ENCODE data around the gene DIRAS2. TPM values are rescaled to one million over a fixed set of nuclear protein-coding genes. Genes with fewer than 3 reads are reported as not detected.

Gene DIRAS2
- total RNA-seq, 1 experiment from 2014 or later: not detected

- ChIA-PET CTCF (interaction anchor here (0.6 kb wide), 1 partner anchor 33 kb away, joined by 3 read pairs; no protein-coding TSS in a partner anchor), POLR2A (interaction anchor here (0.8 kb wide), 1 partner anchor 432 kb away, joined by 4 read pairs; no protein-coding TSS in a partner anchor)
- Mint-ChIP-seq H3K4me3 (ENCODE audit: unreplicated experiment) (no peak overlapping the region), H3K9me3 (ENCODE audit: unreplicated experiment) (no peaks in the 10 kb centered on the region), H3K27ac (ENCODE audit: low read depth, unreplicated experiment) (no peak overlapping the region), H3K27me3 (ENCODE audit: insufficient read depth, unreplicated experiment) (peaks cover 95% of the 10 kb centered on the region), H3K36me3 (ENCODE audit: insufficient read depth, unreplicated experiment) (no peaks in the 10 kb centered on the region), H3K4me1 (ENCODE audit: insufficient read depth, unreplicated experiment) (no peaks in the 10 kb centered on the region)
- TF ChIP-seq, protein P1, sequence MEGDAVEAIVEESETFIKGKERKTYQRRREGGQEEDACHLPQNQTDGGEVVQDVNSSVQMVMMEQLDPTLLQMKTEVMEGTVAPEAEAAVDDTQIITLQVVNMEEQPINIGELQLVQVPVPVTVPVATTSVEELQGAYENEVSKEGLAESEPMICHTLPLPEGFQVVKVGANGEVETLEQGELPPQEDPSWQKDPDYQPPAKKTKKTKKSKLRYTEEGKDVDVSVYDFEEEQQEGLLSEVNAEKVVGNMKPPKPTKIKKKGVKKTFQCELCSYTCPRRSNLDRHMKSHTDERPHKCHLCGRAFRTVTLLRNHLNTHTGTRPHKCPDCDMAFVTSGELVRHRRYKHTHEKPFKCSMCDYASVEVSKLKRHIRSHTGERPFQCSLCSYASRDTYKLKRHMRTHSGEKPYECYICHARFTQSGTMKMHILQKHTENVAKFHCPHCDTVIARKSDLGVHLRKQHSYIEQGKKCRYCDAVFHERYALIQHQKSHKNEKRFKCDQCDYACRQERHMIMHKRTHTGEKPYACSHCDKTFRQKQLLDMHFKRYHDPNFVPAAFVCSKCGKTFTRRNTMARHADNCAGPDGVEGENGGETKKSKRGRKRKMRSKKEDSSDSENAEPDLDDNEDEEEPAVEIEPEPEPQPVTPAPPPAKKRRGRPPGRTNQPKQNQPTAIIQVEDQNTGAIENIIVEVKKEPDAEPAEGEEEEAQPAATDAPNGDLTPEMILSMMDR (IDR thresholded peaks at IDR 0.05; ENCODE audit: unreplicated experiment): no peak
- DNase-seq (ENCODE audit: unreplicated experiment): no peak
- intact Hi-C loops (cut with micrococcal nuclease): no loop called here
- no TSS peak for BruUV-seq (replicated peaks)
These were observed 34.7 kb downstream of the DIRAS2 start for GRCh38 chr9:90607701-90608516.

DNA sequence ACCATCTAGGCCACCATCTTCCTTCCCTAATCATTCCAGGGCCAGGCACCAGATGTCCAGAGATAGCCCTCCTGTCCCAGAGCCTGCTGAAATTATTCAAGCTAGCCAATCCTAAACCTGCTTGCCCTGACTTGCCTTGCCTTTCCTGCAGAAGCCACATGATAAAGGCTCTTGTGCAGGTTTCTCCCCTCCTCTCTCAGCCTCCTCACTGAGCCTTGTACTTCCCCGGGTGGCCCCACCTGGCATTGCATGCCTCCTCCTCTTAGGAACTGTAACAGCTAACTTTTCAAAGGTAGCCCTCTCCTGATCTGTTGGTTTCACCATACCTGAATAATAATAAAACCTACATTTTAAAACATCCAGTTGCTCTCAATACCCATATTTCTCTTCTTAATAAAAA lies 42.6 kb downstream of the DIRAS2 start:
- Mint-ChIP-seq H3K36me3 (ENCODE audit: insufficient read depth, unreplicated experiment) (no peaks in the 10 kb centered on the region), H3K27ac (ENCODE audit: low read depth, unreplicated experiment) (no peak overlapping the region), H3K4me1 (ENCODE audit: insufficient read depth, unreplicated experiment) (no peaks in the 10 kb centered on the region), H3K27me3 (ENCODE audit: insufficient read depth, unreplicated experiment) (peaks cover 77% of the 10 kb centered on the region), H3K4me3 (ENCODE audit: unreplicated experiment) (no peak overlapping the region), H3K9me3 (ENCODE audit: unreplicated experiment) (no peaks in the 10 kb centered on the region)
- ChIA-PET CTCF (interaction anchor here (0.7 kb wide), 1 partner anchor 13 kb away, joined by 3 read pairs; no protein-coding TSS in a partner anchor), POLR2A (no interaction called here)
- TF ChIP-seq, protein P1 (IDR thresholded peaks at IDR 0.05; ENCODE audit: unreplicated experiment): no peak
- intact Hi-C loops (cut with micrococcal nuclease): no loop called here
- BruUV-seq (replicated peaks): no TSS peak
- DNase-seq (ENCODE audit: unreplicated experiment): peak; percentile 4

DNA sequence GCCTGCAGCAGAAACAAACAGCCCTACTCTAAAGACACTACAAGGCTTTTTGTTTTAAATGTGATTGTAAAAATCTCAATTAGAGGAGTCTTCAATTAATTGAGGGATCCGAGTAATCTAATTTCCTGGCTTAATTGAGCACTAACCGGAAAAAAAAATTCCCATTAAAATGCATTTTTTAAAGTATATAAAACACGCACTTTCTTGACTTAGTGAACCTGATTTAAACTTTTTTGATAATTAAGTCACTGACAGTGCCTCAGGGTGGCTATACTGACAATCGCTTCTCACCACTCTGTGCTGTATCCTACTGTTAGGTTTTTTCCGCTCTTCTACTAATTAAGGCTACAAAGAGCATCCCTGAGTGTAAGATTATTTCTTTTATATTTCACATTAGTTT lies 44.4 kb downstream of the DIRAS2 start:
- CTCF ChIA-PET: interaction anchor here (0.8 kb wide), 1 partner anchor 42 kb away, joined by 3 read pairs; no protein-coding TSS in a partner anchor

DNA sequence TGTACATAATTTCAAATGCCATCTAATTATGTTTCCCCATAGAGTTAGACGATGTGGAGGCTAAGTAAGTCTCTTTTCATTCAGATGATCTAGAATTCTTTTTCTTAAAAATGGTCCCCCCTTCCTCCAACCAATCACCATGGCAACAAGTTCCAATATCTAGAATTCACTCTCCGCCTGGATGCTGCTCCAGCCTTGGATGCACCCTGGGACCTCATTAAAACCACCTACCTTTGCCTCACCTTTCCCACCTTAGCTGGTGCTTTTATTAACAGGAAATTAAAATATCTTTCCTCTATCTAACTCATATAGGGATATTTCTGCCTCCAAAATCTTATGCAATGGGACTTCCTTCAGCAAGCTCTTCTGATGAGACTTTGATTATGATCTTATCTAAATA lies 49.0 kb downstream of the DIRAS2 start:
- ChIA-PET CTCF (no interaction called here), POLR2A (no interaction called here)
- Mint-ChIP-seq H3K27me3 (ENCODE audit: insufficient read depth, unreplicated experiment) (peaks cover 92% of the 10 kb centered on the region), H3K4me3 (ENCODE audit: unreplicated experiment) (no peak overlapping the region), H3K36me3 (ENCODE audit: insufficient read depth, unreplicated experiment) (no peaks in the 10 kb centered on the region), H3K4me1 (ENCODE audit: insufficient read depth, unreplicated experiment) (no peaks in the 10 kb centered on the region), H3K9me3 (ENCODE audit: unreplicated experiment) (no peaks in the 10 kb centered on the region), H3K27ac (ENCODE audit: low read depth, unreplicated experiment) (no peak overlapping the region)
- no TSS peak for BruUV-seq (replicated peaks)
- TF ChIP-seq, protein P1 (IDR thresholded peaks at IDR 0.05; ENCODE audit: unreplicated experiment): no peak
- no peak for DNase-seq (ENCODE audit: unreplicated experiment)
- intact Hi-C loops (cut with micrococcal nuclease): no loop called here

More for the DNA sequence above, 44.4 kb downstream of the DIRAS2 start:
- no TSS peak for BruUV-seq (replicated peaks)
- Mint-ChIP-seq H3K27ac (ENCODE audit: low read depth, unreplicated experiment) (no peak overlapping the region), H3K4me1 (ENCODE audit: insufficient read depth, unreplicated experiment) (no peaks in the 10 kb centered on the region), H3K27me3 (ENCODE audit: insufficient read depth, unreplicated experiment) (peaks cover 78% of the 10 kb centered on the region), H3K4me3 (ENCODE audit: unreplicated experiment) (no peak overlapping the region), H3K36me3 (ENCODE audit: insufficient read depth, unreplicated experiment) (no peaks in the 10 kb centered on the region), H3K9me3 (ENCODE audit: unreplicated experiment) (no peaks in the 10 kb centered on the region)
- intact Hi-C loops (cut with micrococcal nuclease): no loop called here
- TF ChIP-seq, protein P1 (IDR thresholded peaks at IDR 0.05; ENCODE audit: unreplicated experiment): no peak
- POLR2A ChIA-PET: no interaction called here
- no peak for DNase-seq (ENCODE audit: unreplicated experiment)
